ENCODE measurements around the gene SPEM1.

SPEM1 gene

GRCh38 chr17:7410634-7411426 lies 9.3 kb upstream of the SPEM1 start:
- no peak for TF ChIP-seq EZH2phosphoT487 (IDR thresholded peaks at IDR 0.05; ENCODE audit: low read depth)
- TF ChIP-seq, protein P1, sequence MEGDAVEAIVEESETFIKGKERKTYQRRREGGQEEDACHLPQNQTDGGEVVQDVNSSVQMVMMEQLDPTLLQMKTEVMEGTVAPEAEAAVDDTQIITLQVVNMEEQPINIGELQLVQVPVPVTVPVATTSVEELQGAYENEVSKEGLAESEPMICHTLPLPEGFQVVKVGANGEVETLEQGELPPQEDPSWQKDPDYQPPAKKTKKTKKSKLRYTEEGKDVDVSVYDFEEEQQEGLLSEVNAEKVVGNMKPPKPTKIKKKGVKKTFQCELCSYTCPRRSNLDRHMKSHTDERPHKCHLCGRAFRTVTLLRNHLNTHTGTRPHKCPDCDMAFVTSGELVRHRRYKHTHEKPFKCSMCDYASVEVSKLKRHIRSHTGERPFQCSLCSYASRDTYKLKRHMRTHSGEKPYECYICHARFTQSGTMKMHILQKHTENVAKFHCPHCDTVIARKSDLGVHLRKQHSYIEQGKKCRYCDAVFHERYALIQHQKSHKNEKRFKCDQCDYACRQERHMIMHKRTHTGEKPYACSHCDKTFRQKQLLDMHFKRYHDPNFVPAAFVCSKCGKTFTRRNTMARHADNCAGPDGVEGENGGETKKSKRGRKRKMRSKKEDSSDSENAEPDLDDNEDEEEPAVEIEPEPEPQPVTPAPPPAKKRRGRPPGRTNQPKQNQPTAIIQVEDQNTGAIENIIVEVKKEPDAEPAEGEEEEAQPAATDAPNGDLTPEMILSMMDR (IDR thresholded peaks at IDR 0.05; ENCODE audit: low read depth, low read length), result no peak
- Histone ChIP-seq H3K9ac (ENCODE audit: low read length) (no peak overlapping the region), H3K9me3 (ENCODE audit: insufficient read depth, low read length) (no peaks in the 10 kb centered on the region), H2AFZ (ENCODE audit: low read depth, low read length) (no peak overlapping the region), H3K36me3 (replicated peaks; ENCODE audit: low read depth, low read length) (no peaks in the 10 kb centered on the region), H3K27me3 (ENCODE audit: low read depth, low read length) (0 out of 2 replicates have a peak, but pooled peaks cover under 1% of the 10 kb centered on the region), H3K4me1 (ENCODE audit: low read length) (peaks cover 1% of the 10 kb centered on the region; the same call in 1 of the 2 replicates), H3K27ac (ENCODE audit: low read length) (no peak overlapping the region), H3K4me2 (ENCODE audit: low read length) (no peak overlapping the region), H4K20me1 (ENCODE audit: insufficient read depth, low read length) (no peaks in the 10 kb centered on the region), H3K79me2 (ENCODE audit: low read length) (no peaks in the 10 kb centered on the region), H3K4me3 (ENCODE audit: low read length) (no peak overlapping the region)

GRCh38 chr17:7411427-7411750 lies 8.7 kb upstream of the SPEM1 start:
- H4K20me1 ChIP-seq (ENCODE audit: insufficient read depth, low read length), result no peaks in the 10 kb centered on the region
- H3K27ac ChIP-seq (ENCODE audit: low read length), result no peak overlapping the region
- H3K27me3 ChIP-seq (ENCODE audit: low read depth, low read length), result no peaks in the 10 kb centered on the region
- H3K4me2 ChIP-seq (ENCODE audit: low read length), result no peak overlapping the region
- TF ChIP-seq, protein P1 (IDR thresholded peaks at IDR 0.05; ENCODE audit: low read depth, low read length), result no peak
- TF ChIP-seq EZH2phosphoT487 (IDR thresholded peaks at IDR 0.05; ENCODE audit: low read depth), result no peak
- no peak overlapping the region for H2AFZ ChIP-seq (ENCODE audit: low read depth, low read length)
- H3K9ac ChIP-seq (ENCODE audit: low read length), result no peak overlapping the region
- no peaks in the 10 kb centered on the region for H3K79me2 ChIP-seq (ENCODE audit: low read length)
- no peaks in the 10 kb centered on the region for H3K4me1 ChIP-seq (ENCODE audit: low read length)
- no peaks in the 10 kb centered on the region for H3K9me3 ChIP-seq (ENCODE audit: insufficient read depth, low read length)
- no peaks in the 10 kb centered on the region for H3K36me3 ChIP-seq (replicated peaks; ENCODE audit: low read depth, low read length)
- no peak overlapping the region for H3K4me3 ChIP-seq (ENCODE audit: low read length)

DNA sequence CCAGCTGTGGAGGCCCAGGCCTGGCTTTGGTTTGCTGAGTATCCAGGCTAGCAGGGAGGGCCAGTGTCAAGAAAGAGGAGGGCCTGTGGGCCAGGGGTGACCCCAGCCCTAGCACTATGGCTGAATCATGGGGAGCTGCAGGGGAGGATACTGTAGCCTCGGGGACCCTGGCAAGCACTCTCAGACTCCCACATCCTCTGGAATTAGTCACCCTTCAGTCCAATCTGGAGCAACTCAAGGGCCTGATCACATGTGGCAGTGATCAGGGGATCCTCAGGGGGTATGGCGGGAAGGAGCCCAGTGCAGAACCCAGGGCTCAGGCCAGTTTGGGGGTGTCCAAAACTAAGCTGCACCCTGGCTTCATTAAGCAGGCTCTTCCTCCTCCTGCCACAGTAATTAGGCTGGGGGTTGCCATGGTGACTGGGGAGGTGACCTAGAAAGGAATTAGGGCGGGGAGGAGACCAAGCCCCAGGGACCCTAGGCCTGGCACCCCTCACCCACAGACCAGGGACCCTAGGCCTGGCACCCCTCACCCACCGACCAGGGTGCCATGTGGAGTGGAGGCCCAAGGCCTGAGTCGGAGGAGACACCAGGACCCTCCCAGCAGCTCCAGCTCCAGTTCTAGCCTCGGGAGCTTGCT lies 6.7 kb upstream of the SPEM1 start:
- Histone ChIP-seq H3K36me3 (replicated peaks; ENCODE audit: low read depth, low read length) (no peaks in the 10 kb centered on the region), H3K27ac (ENCODE audit: low read length) (no peak overlapping the region), H3K4me3 (ENCODE audit: low read length) (no peak overlapping the region), H3K4me2 (ENCODE audit: low read length) (no peak overlapping the region), H3K27me3 (ENCODE audit: low read depth, low read length) (no peaks in the 10 kb centered on the region), H2AFZ (ENCODE audit: low read depth, low read length) (no peak overlapping the region), H3K79me2 (ENCODE audit: low read length) (no peaks in the 10 kb centered on the region), H3K9me3 (ENCODE audit: insufficient read depth, low read length) (no peaks in the 10 kb centered on the region), H4K20me1 (ENCODE audit: insufficient read depth, low read length) (no peaks in the 10 kb centered on the region), H3K4me1 (ENCODE audit: low read length) (no peaks in the 10 kb centered on the region), H3K9ac (ENCODE audit: low read length) (no peak overlapping the region)
- TF ChIP-seq EZH2phosphoT487 (IDR thresholded peaks at IDR 0.05; ENCODE audit: low read depth), result no peak
- TF ChIP-seq, protein P1 (IDR thresholded peaks at IDR 0.05; ENCODE audit: low read depth, low read length), result no peak

GRCh38 chr17:7414837-7415236 lies 5.3 kb upstream of the SPEM1 start:
- Histone ChIP-seq H2AFZ (ENCODE audit: low read depth, low read length) (no peak overlapping the region), H3K4me2 (ENCODE audit: low read length) (no peak overlapping the region), H3K36me3 (replicated peaks; ENCODE audit: low read depth, low read length) (no peaks in the 10 kb centered on the region), H3K4me3 (ENCODE audit: low read length) (no peak overlapping the region), H3K9ac (ENCODE audit: low read length) (no peak overlapping the region), H3K4me1 (ENCODE audit: low read length) (no peaks in the 10 kb centered on the region), H4K20me1 (ENCODE audit: insufficient read depth, low read length) (no peaks in the 10 kb centered on the region), H3K9me3 (ENCODE audit: insufficient read depth, low read length) (no peaks in the 10 kb centered on the region), H3K27ac (ENCODE audit: low read length) (no peak overlapping the region), H3K27me3 (ENCODE audit: low read depth, low read length) (no peaks in the 10 kb centered on the region), H3K79me2 (ENCODE audit: low read length) (no peaks in the 10 kb centered on the region)
- TF ChIP-seq, protein P1 (IDR thresholded peaks at IDR 0.05; ENCODE audit: low read depth, low read length), result no peak
- no peak for TF ChIP-seq EZH2phosphoT487 (IDR thresholded peaks at IDR 0.05; ENCODE audit: low read depth)
